Right lobe of liver (tissue), 6 donors: ENCODE data around the gene CFAP92. TPM values are rescaled to one million over a fixed set of nuclear protein-coding genes. Genes with fewer than 3 reads are reported as not detected.

ENCODE experiments used
- ATAC-seq, 4 donors: fragments of 200-7000 bp; cut with Tn5 transposase; one replicate each; pipeline ENCODE4 v1.9.1; 2020; ENCODE audit warnings: mild to moderate bottlenecking in 4 of 4, moderate library complexity in 4 of 4
- DNase-seq, 3 donors: peaks; one replicate each; pipeline ENCODE4 v3.0.0-alpha.2; 2020
- H3K27ac ChIP-seq, 3 donors: fragments of 200-600 bp; one replicate each; pipeline ENCODE4 v1.8.0; 2022
- H3K27me3 ChIP-seq, 2 donors: fragments of 200-600 bp; one replicate each; pipeline ENCODE4 v1.8.0; 2022
- H3K36me3 ChIP-seq, 4 donors: fragments of 200-600 bp; sonication (generic) in 1 of 4; one replicate each; pipeline versions ENCODE4 v1.5.1 to v1.8.0; 2017 to 2022; ENCODE audit warnings: control low read depth in 1 of 4
- H3K4me1 ChIP-seq, 4 donors: fragments of 200-600 bp; sonication (generic) in 1 of 4; one replicate each; pipeline versions ENCODE4 v1.5.1 to v1.8.0; 2017 to 2022; ENCODE audit warnings: control low read depth in 1 of 4
- H3K4me3 ChIP-seq, 3 donors: fragments of 200-600 bp; one replicate each; pipeline ENCODE4 v1.8.0; 2022
- H3K9me3 ChIP-seq, 4 donors: fragments of 200-600 bp; sonication (generic) in 1 of 4; one replicate each; pipeline versions ENCODE4 v1.5.1 to v1.8.0; 2017 to 2022; ENCODE audit warnings: control low read depth in 1 of 4
- CTCF ChIP-seq, 4 donors: fragments of 200-600 bp in 3 of 4; fragments of 450-650 bp in 1 of 4; IDR thresholded peaks; one replicate each; pipeline versions ENCODE4 v1.5.1 to v1.8.0; 2016 to 2022; ENCODE audit warnings: antibody characterized with exemption in 4 of 4, mild to moderate bottlenecking in 2 of 4
- POLR2A ChIP-seq: fragments of 450-650 bp; IDR thresholded peaks from one replicate; pipeline ENCODE4 v1.6.1; 2017; ENCODE audit warnings: antibody characterized with exemption, mild to moderate bottlenecking
- WGBS: methylation state at CpG from one replicate; pipeline ENCODE4 v1.1.6; 2018; ENCODE audit warnings: low coverage, low lambda C conversion rate; ENCODE audit not compliant: insufficient coverage; ENCODE audit errors: missing lambda C conversion rate; 5-methylcytosine and 5-hydroxymethylcytosine counted together
- intact Hi-C, 2 donors: fragments of 100-400 bp; cut with DNase I; formaldehyde crosslinking; loops; one replicate each; pipeline versions ENCODE4 v1.11.2 to v1.14.1; 2022
- total RNA-seq, 6 experiments: library from RNA; depleted of rRNA in 2 of 6; stranded (reverse); fragments of >200 nt in 2 of 6; fragmentation: NEBNext Ultra II Directional in 3 of 6; extraction: Animal tissue kit (Norgen Biotek cat#: 25700) in 3 of 6; gene quantifications; one replicate each; pipeline versions ENCODE4 v1.1.0 to v1.2.4, GENCODE V29; 2016 to 2023
- donor health status: DM: no; HTN: yes; CAD: no.
- donor health status: DM: no; HTN: no; CAD: no.
- donor health status: DM: no; HTN: no; CAD: no.
- donor health status: DM: no; HTN: yes; CAD: no.
- donor health status: DM: no; HTN: yes; CAD: no.

The CFAP92 gene
- total RNA-seq, 6 experiments from 2014 or later = 0.05 to 0.21 (median 0.08) TPM; not detected in 2

- no peaks in the 10 kb centered on the region for H3K4me1 ChIP-seq
- intact Hi-C loops = no loop called here
- no peak overlapping the region for H3K27ac ChIP-seq
- ATAC-seq = no peak
- no peaks in the 10 kb centered on the region for H3K9me3 ChIP-seq
- no CpG with 5 or more reads among the region's 12 CpGs for WGBS
- H3K4me3 ChIP-seq = no peak overlapping the region
- H3K27me3 ChIP-seq = no peaks in the 10 kb centered on the region
- no peak for DNase-seq
- TF ChIP-seq CTCF (IDR thresholded peaks at IDR 0.05) (no peak), POLR2A (no peak)
- peaks cover 0 to 72% (median 28%) of the 10 kb centered on the region in 4 donors for H3K36me3 ChIP-seq
Observed at GRCh38 chr3:128903501-128903900, 90.4 kb downstream of the CFAP92 start.

GRCh38 chr3:128902426-128902825 is 91.5 kb downstream of the CFAP92 start:
- no peaks in the 10 kb centered on the region for H3K9me3 ChIP-seq
- TF ChIP-seq POLR2A = no peak
- no peak for TF ChIP-seq CTCF (IDR thresholded peaks at IDR 0.05)
- ATAC-seq = no peak
- H3K36me3 ChIP-seq = peaks cover 0 to 80% (median 35%) of the 10 kb centered on the region in 4 donors
- intact Hi-C loops = no loop called here
- H3K4me1 ChIP-seq = no peaks in the 10 kb centered on the region
- no peak overlapping the region for H3K27ac ChIP-seq
- WGBS = 91% methylated on average over 8 of the region's 9 CpGs
- H3K27me3 ChIP-seq = no peaks in the 10 kb centered on the region
- no peak overlapping the region for H3K4me3 ChIP-seq
- no peak for DNase-seq

GRCh38 chr3:128895843-128896697 is 97.8 kb downstream of the CFAP92 start:
- no peaks in the 10 kb centered on the region for H3K27me3 ChIP-seq
- WGBS = 65% methylated on average over 2 of the region's 11 CpGs
- H3K4me1 ChIP-seq = no peaks in the 10 kb centered on the region
- no peak for ATAC-seq
- no peak overlapping the region for H3K4me3 ChIP-seq
- H3K36me3 ChIP-seq = peaks cover 0 to 55% (median 31%) of the 10 kb centered on the region in 4 donors
- H3K27ac ChIP-seq = no peak overlapping the region
- H3K9me3 ChIP-seq = no peaks in the 10 kb centered on the region
- TF ChIP-seq POLR2A (no peak), CTCF (IDR thresholded peaks at IDR 0.05) (no peak)
- DNase-seq = no peak
- intact Hi-C loops = no loop called here

GRCh38 chr3:128889139-128889894 is 104.6 kb downstream of the CFAP92 start:
- no peaks in the 10 kb centered on the region for H3K27me3 ChIP-seq
- no peak for TF ChIP-seq POLR2A
- no peak for TF ChIP-seq CTCF (IDR thresholded peaks at IDR 0.05)
- peaks cover 0 to 11% (median 0%) of the 10 kb centered on the region in 4 donors for H3K4me1 ChIP-seq
- ATAC-seq (no peak), DNase-seq (no peak)
- H3K9me3 ChIP-seq = no peaks in the 10 kb centered on the region
- intact Hi-C loops = no loop called here
- no peak overlapping the region for H3K27ac ChIP-seq
- H3K4me3 ChIP-seq = no peak overlapping the region
- H3K36me3 ChIP-seq = peaks cover 0 to 23% (median under 1%) of the 10 kb centered on the region in 4 donors
- 92% methylated on average over 5 of the region's 7 CpGs for WGBS
